ENCODE data around the gene LRRC23. TPM values are rescaled to one million over a fixed set of nuclear protein-coding genes. Genes with fewer than 3 reads are reported as not detected.

The LRRC23 gene
- total and polyA plus RNA-seq, 2 of the 4 experiments (the other 2 are of a cell fraction), result 11.1 to 11.4 TPM

DNA sequence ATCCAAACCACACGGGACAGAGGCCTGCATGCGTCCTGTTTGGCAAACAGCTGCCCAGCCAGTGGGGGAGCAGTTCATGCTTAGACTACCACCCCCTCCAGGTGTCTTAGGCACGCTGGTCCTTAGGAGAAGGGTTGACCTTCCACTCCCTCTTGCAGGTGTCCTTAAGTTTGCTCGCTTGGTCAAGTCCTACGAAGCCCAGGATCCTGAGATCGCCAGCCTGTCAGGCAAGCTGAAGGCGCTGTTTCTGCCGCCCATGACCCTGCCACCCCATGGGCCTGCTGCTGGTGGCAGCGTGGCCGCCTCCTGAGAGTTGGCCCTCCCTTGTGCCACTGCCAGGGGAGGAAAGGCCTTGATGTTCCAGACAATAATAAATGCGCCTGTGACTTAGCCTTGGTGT is 41.0 kb downstream of the LRRC23 start:
- no peak for DNase-seq
- Histone ChIP-seq H3K4ac (ENCODE audit: low read depth, low read length) (peak overlapping the region; percentile 60), H3K27ac (ENCODE audit: insufficient read depth, low read length) (no peak overlapping the region), H3K9me3 (ENCODE audit: control insufficient read depth, insufficient read depth, low read length) (no peaks in the 10 kb centered on the region), H3K18ac (ENCODE audit: low read depth, low read length) (no peak overlapping the region), H3K36me3 (ENCODE audit: control insufficient read depth, insufficient read depth, low read length) (peaks cover 22% of the 10 kb centered on the region), H3K4me3 (ENCODE audit: insufficient read depth, low read depth, low read length) (no peak overlapping the region), H3K9me1 (ENCODE audit: insufficient read depth, low read length) (0 out of 2 replicates have a peak, but pooled peaks cover 2% of the 10 kb centered on the region), H4K91ac (ENCODE audit: insufficient read depth, low read depth, low read length) (no peak overlapping the region), H2AK9ac (replicated peaks; ENCODE audit: low read depth, low read length, poor library complexity) (peak overlapping the region; percentile 11), H3K27me3 (ENCODE audit: control insufficient read depth, insufficient read depth, low read length) (no peaks in the 10 kb centered on the region), H3K79me1 (ENCODE audit: low read depth in 1 of 2, low read length in 2 of 2) (peaks cover 8 to 22% of the 10 kb centered on the region in 2 experiments), H3K4me2 (ENCODE audit: low read depth, low read length) (no peak overlapping the region), H2BK20ac (ENCODE audit: low read depth, low read length) (no peak overlapping the region), H3K14ac (replicated peaks; ENCODE audit: low read depth, low read length) (no peak overlapping the region), H4K8ac (ENCODE audit: low read depth in 2 of 2, low read length in 2 of 2) (peak overlapping the region in 1 of 2 experiments; percentile 61; a peak in 2 of 4 replicates), H3K4me1 (ENCODE audit: control insufficient read depth, insufficient read depth, low read length) (peaks cover 5% of the 10 kb centered on the region; the same call in 1 of the 2 replicates), H2BK15ac (ENCODE audit: low read depth, low read length) (no peak overlapping the region), H2BK120ac (ENCODE audit: low read depth, low read length) (no peak overlapping the region), H3K9ac (ENCODE audit: low read depth, low read length) (no peak overlapping the region), H2AK5ac (ENCODE audit: low read depth, low read length) (peak overlapping the region; percentile 44; the same call in 1 of the 2 replicates), H2BK5ac (ENCODE audit: low read depth, low read length, poor library complexity, severe bottlenecking) (no peak overlapping the region), H4K20me1 (ENCODE audit: insufficient read depth, low read length) (no peaks in the 10 kb centered on the region; the same call in 1 of the 2 replicates), H2AFZ (replicated peaks; ENCODE audit: low read length, poor library complexity) (no peak overlapping the region), H4K5ac (ENCODE audit: low read depth, low read length) (no peak overlapping the region), H3K56ac (ENCODE audit: extremely low read depth, insufficient read depth, low read length) (no peak overlapping the region), H3K23ac (ENCODE audit: low read depth, low read length) (no peak overlapping the region)
- TF ChIP-seq RAD21 (IDR thresholded peaks at IDR 0.05; ENCODE audit: low read length), result no peak
- no peak for TF ChIP-seq MXI1 (IDR thresholded peaks at IDR 0.05; ENCODE audit: borderline replicate concordance, low read depth, low read length)
- no peak for TF ChIP-seq NFE2L2 (IDR thresholded peaks at IDR 0.05; ENCODE audit: low read depth, low read length)
- TF ChIP-seq, protein P1, sequence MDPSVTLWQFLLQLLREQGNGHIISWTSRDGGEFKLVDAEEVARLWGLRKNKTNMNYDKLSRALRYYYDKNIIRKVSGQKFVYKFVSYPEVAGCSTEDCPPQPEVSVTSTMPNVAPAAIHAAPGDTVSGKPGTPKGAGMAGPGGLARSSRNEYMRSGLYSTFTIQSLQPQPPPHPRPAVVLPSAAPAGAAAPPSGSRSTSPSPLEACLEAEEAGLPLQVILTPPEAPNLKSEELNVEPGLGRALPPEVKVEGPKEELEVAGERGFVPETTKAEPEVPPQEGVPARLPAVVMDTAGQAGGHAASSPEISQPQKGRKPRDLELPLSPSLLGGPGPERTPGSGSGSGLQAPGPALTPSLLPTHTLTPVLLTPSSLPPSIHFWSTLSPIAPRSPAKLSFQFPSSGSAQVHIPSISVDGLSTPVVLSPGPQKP (IDR thresholded peaks at IDR 0.05; ENCODE audit: borderline replicate concordance, low read depth, low read length), result no peak
- no peak for TF ChIP-seq MAFK (IDR thresholded peaks at IDR 0.05; ENCODE audit: low read depth, low read length)
- TF ChIP-seq RCOR1 (IDR thresholded peaks at IDR 0.05; ENCODE audit: insufficient replicate concordance, low read length), result no peak
- no peak for TF ChIP-seq BHLHE40 (IDR thresholded peaks at IDR 0.05; ENCODE audit: low read depth, low read length)
- TF ChIP-seq CHD1 (IDR thresholded peaks at IDR 0.05; ENCODE audit: low read depth, low read length), result no peak
- TF ChIP-seq, protein P2, sequence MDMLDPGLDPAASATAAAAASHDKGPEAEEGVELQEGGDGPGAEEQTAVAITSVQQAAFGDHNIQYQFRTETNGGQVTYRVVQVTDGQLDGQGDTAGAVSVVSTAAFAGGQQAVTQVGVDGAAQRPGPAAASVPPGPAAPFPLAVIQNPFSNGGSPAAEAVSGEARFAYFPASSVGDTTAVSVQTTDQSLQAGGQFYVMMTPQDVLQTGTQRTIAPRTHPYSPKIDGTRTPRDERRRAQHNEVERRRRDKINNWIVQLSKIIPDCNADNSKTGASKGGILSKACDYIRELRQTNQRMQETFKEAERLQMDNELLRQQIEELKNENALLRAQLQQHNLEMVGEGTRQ (IDR thresholded peaks at IDR 0.05; ENCODE audit: low read depth, low read length), result no peak
- no peak for TF ChIP-seq FOS (IDR thresholded peaks at IDR 0.05; ENCODE audit: low read depth, low read length)
- TF ChIP-seq CTCF (conservative IDR thresholded peaks at IDR 0.05; ENCODE audit: low read depth, low read length), result no peak
- no peak for TF ChIP-seq POLR2A (IDR thresholded peaks at IDR 0.05; ENCODE audit: low read depth, low read length)
- POLR2A ChIA-PET (ENCODE audit: unreplicated experiment), result interaction anchor here (0.7 kb wide), 1 partner anchor 54 kb away, joined by 5 read pairs; no protein-coding TSS in a partner anchor
- in situ Hi-C loops (cut with MboI; ENCODE audit: low sequenced_read_pairs) (loop anchor here (10.0 kb wide), 1 partner anchor 169 kb away; no protein-coding TSS in a partner anchor), intact Hi-C loops (cut with micrococcal nuclease) (no loop called here), dilution Hi-C loops (cut with HindIII; ENCODE audit: low sequenced_read_pairs, unreplicated experiment) (no loop called here)
- CTCF ChIA-PET, result interaction anchor here (1.4 kb wide), 1 partner anchor 147 kb away, joined by 3 read pairs; no protein-coding TSS in a partner anchor
- no peak for ATAC-seq (ENCODE audit: low read depth)
- BruUV-seq (replicated peaks), result no TSS peak
- WGBS, 2 experiments (ENCODE audit: extremely low coverage in 2 of 2, insufficient read length in 1 of 2), result 92% methylated on average over 9 of the region's 11 CpGs; no CpG with 5 or more reads in 1 of the 2 experiments
